ENCODE results near the gene MCAM. TPM values are rescaled to one million over a fixed set of nuclear protein-coding genes. Genes with fewer than 3 reads are reported as not detected.

MCAM gene
- total and polyA plus RNA-seq, 10 of the 15 experiments (the other 5 are each of a cell fraction or from before 2014, with no cell fraction given), result 3.1 to 19.7 (median 9.3) TPM

- 0 out of 2 replicates have a peak, but pooled peaks have one; percentile 23 for TF ChIP-seq IRF4 (IDR thresholded peaks at IDR 0.05; ENCODE audit: low read depth, low read length)
- no peak for TF ChIP-seq NFYA (IDR thresholded peaks at IDR 0.05; ENCODE audit: borderline replicate concordance, low read depth, low read length)
- no peak for TF ChIP-seq EGR1 (IDR thresholded peaks at IDR 0.05; ENCODE audit: borderline replicate concordance in 1 of 2, low read depth in 2 of 2, low read length in 2 of 2)
- TF ChIP-seq CREB1 (IDR thresholded peaks at IDR 0.05; ENCODE audit: low read depth), result peak; percentile 36; the same call in 1 of the 2 replicates
- TF ChIP-seq FOXM1 (IDR thresholded peaks at IDR 0.05; ENCODE audit: low read depth, low read length), result 0 out of 2 replicates have a peak, but pooled peaks have one; percentile 54
- peak; percentile 27; the same call in 1 of the 2 replicates for TF ChIP-seq NFIC (IDR thresholded peaks at IDR 0.05; ENCODE audit: low read depth, low read length)
- 0 out of 2 replicates have a peak, but pooled peaks have one; percentile 10 for TF ChIP-seq SMAD5 (IDR thresholded peaks at IDR 0.05; ENCODE audit: low read depth)
- TF ChIP-seq CREM (IDR thresholded peaks at IDR 0.05; ENCODE audit: low read depth), result 0 out of 2 replicates have a peak, but pooled peaks have one; percentile 18
- TF ChIP-seq EED (IDR thresholded peaks at IDR 0.05; ENCODE audit: low read depth), result peak; percentile 53
- no peak for TF ChIP-seq YBX1 (IDR thresholded peaks at IDR 0.05)
These were observed 54.1 kb downstream of the MCAM start (continued) for GRCh38 chr11:119262668-119263351.

GRCh38 chr11:119258983-119259382 lies 57.9 kb downstream of the MCAM start:
- SMC1A ChIA-PET (ENCODE audit: uncharacterized antibody, unreplicated experiment), result interaction anchor here (0.9 to 5.3 kb wide), 9 partner anchors 10 to 152 kb away, joined by 3 to 42 read pairs (median 6); partner anchors contain the start of genes C2CD2L and CBL
- DNase-seq (ENCODE audit: low read depth, low spot score) (no peak), ATAC-seq (no peak), FAIRE-seq (no peak)
- Histone ChIP-seq H3K27ac (ENCODE audit: control insufficient read depth, insufficient read depth) (peak overlapping the region; percentile 83; the same call in 1 of the 2 replicates), H2AFZ (ENCODE audit: control insufficient read depth, low read depth, low read length) (no peak overlapping the region), H3K9me3 (replicated peaks; ENCODE audit: control insufficient read depth, insufficient read depth, low read length) (no peaks in the 10 kb centered on the region), H3K4me1 (ENCODE audit: control insufficient read depth, insufficient read depth, low read length) (peaks cover 45% of the 10 kb centered on the region), H3K4me2 (ENCODE audit: control insufficient read depth, insufficient read depth) (peak overlapping the region; percentile 86), H3K36me3 (ENCODE audit: control insufficient read depth in 2 of 2, insufficient read depth in 2 of 2, low read length in 1 of 2) (peaks cover 0 to 9% of the 10 kb centered on the region in 2 experiments; a peak in 1 of 4 replicates), H3K79me2 (ENCODE audit: control insufficient read depth, insufficient read depth, low read length) (peaks cover 70% of the 10 kb centered on the region), H4K20me1 (ENCODE audit: control insufficient read depth, insufficient read depth) (no peaks in the 10 kb centered on the region), H3K9ac (ENCODE audit: control insufficient read depth, insufficient read depth, low read length) (no peak overlapping the region), H3K27me3 (replicated peaks in 1 of 2; ENCODE audit: control insufficient read depth in 2 of 2, insufficient read depth in 2 of 2, low read length in 1 of 2) (no peaks in the 10 kb centered on the region), H3K4me3 (peak overlapping the region; percentile 11; the same call in 1 of the 2 replicates)
- BruUV-seq (replicated peaks), result no TSS peak
- POLR2A ChIA-PET, result interaction anchor here (1.0 to 4.0 kb wide), 6 partner anchors 9 to 141 kb away, joined by 3 to 29 read pairs (median 4); no protein-coding TSS in a partner anchor
- in situ Hi-C loops (cut with MboI) (no loop called here), intact Hi-C loops (cut with micrococcal nuclease; ENCODE audit: unreplicated experiment) (no loop called here)
- 0 out of 2 replicates have a peak, but pooled peaks have one; percentile 6 for TF ChIP-seq ZNF384 (IDR thresholded peaks at IDR 0.05; ENCODE audit: borderline replicate concordance, low read depth, low read length)
- no peak for TF ChIP-seq USF2 (IDR thresholded peaks at IDR 0.05; ENCODE audit: borderline replicate concordance, low read depth, low read length)
- WGBS (ENCODE audit: insufficient coverage, insufficient replicate concordance, low lambda C conversion rate, missing lambda C conversion rate), result 22% methylated on average over 3 of the region's 3 CpGs
- CTCF ChIA-PET, result interaction anchor here (0.8 to 6.7 kb wide), 10 partner anchors 10 to 117 kb away, joined by 3 to 34 read pairs (median 8); partner anchors contain the start of gene CBL
- RAD21 ChIA-PET (ENCODE audit: unreplicated experiment), result interaction anchor here (1.5 to 6.9 kb wide), 4 partner anchors 10 to 207 kb away, joined by 3 to 44 read pairs (median 12); partner anchors contain the start of gene CBL

Small RNAs within 50 kb of the gene (microRNA-seq; reads per million reads assigned to microRNA genes)
- gene MIR6756, result not detected

Small RNAs within 50 kb of the gene (small RNA-seq; reads per million reads assigned to genes)
- not detected for gene RF01225
- gene RNU6-262P, result not detected

Other genes with a start within 250 kb of the MCAM start
Only the 7 nearest of the 14 such genes appear.
- not detected in 2 replicates for gene NHERF4, start 131.7 kb downstream of the MCAM start, total RNA-seq (2014; rRNA removed)
- not detected in 2 replicates for gene NHERF4, start 131.7 kb downstream of the MCAM start, total RNA-seq (2014; rRNA removed; fragmentation: Illumina TruSeq; extraction: Trizol)
- gene NHERF4, start 131.7 kb downstream of the MCAM start, total RNA-seq (2021), result 0.15 TPM in 1 of 2 replicates, not detected in the other
- not detected in 2 replicates for gene NHERF4, start 131.7 kb downstream of the MCAM start, polyA plus RNA-seq (2011; rRNA removed)
- gene NHERF4, start 131.7 kb downstream of the MCAM start, polyA plus RNA-seq (2014; fragmentation: Illumina TruSeq; extraction: Trizol), result not detected in 2 replicates
- gene NHERF4, start 131.7 kb downstream of the MCAM start, polyA plus RNA-seq (2014; fragmentation: Nextera tagmentation; extraction: Ambion mirVana), result not detected
- gene NHERF4, start 131.7 kb downstream of the MCAM start, polyA plus RNA-seq (2014; rRNA removed), result not detected in 2 replicates
- gene NHERF4, start 131.7 kb downstream of the MCAM start, polyA plus RNA-seq (2016; fragmentation: Nextera tagmentation; extraction: Ambion mirVana), result not detected
- gene CBL, start 110.8 kb downstream of the MCAM start, total RNA-seq (2014; rRNA removed), result 9.3 and 9.6 TPM in 2 replicates
- gene CBL, start 110.8 kb downstream of the MCAM start, total RNA-seq (2014; rRNA removed; fragmentation: Illumina TruSeq; extraction: Trizol), result 9.4 and 10.0 TPM in 2 replicates
- gene CBL, start 110.8 kb downstream of the MCAM start, total RNA-seq (2021), result 25.4 and 27.1 TPM in 2 replicates
- gene CBL, start 110.8 kb downstream of the MCAM start, polyA plus RNA-seq (2011; rRNA removed), result 14.5 and 18.4 TPM in 2 replicates
- 21.5 and 25.9 TPM in 2 replicates for gene CBL, start 110.8 kb downstream of the MCAM start, polyA plus RNA-seq (2014; fragmentation: Illumina TruSeq; extraction: Trizol)
- gene CBL, start 110.8 kb downstream of the MCAM start, polyA plus RNA-seq (2014; fragmentation: Nextera tagmentation; extraction: Ambion mirVana), result 1 to 10 TPM; 3.9 to 7.6 TPM
- 11.6 and 12.1 TPM in 2 replicates for gene CBL, start 110.8 kb downstream of the MCAM start, polyA plus RNA-seq (2014; rRNA removed)
- 1 to 10 TPM; 8.2 to 8.8 TPM for gene CBL, start 110.8 kb downstream of the MCAM start, polyA plus RNA-seq (2016; fragmentation: Nextera tagmentation; extraction: Ambion mirVana)
- gene RNF26, start 17.4 kb upstream of the MCAM start, total RNA-seq (2014; rRNA removed), result 3.7 and 5.3 TPM in 2 replicates
- gene RNF26, start 17.4 kb upstream of the MCAM start, total RNA-seq (2014; rRNA removed; fragmentation: Illumina TruSeq; extraction: Trizol), result 7.1 and 7.2 TPM in 2 replicates
- gene RNF26, start 17.4 kb upstream of the MCAM start, total RNA-seq (2021), result 29.9 and 31.1 TPM in 2 replicates
- gene RNF26, start 17.4 kb upstream of the MCAM start, polyA plus RNA-seq (2011; rRNA removed), result 7.0 and 16.6 TPM in 2 replicates
- 10.4 and 18.7 TPM in 2 replicates for gene RNF26, start 17.4 kb upstream of the MCAM start, polyA plus RNA-seq (2014; fragmentation: Illumina TruSeq; extraction: Trizol)
- 1 to 10 TPM; 2.8 to 4.2 TPM for gene RNF26, start 17.4 kb upstream of the MCAM start, polyA plus RNA-seq (2014; fragmentation: Nextera tagmentation; extraction: Ambion mirVana)
- 20.9 and 25.6 TPM in 2 replicates for gene RNF26, start 17.4 kb upstream of the MCAM start, polyA plus RNA-seq (2014; rRNA removed)
- gene RNF26, start 17.4 kb upstream of the MCAM start, polyA plus RNA-seq (2016; fragmentation: Nextera tagmentation; extraction: Ambion mirVana), result 10 to 100 TPM; 52.2 to 54.5 TPM
- gene C1QTNF5, start 23.8 kb upstream of the MCAM start, total RNA-seq (2014; rRNA removed), result not detected in 2 replicates
- not detected in 2 replicates for gene C1QTNF5, start 23.8 kb upstream of the MCAM start, total RNA-seq (2014; rRNA removed; fragmentation: Illumina TruSeq; extraction: Trizol)
- gene C1QTNF5, start 23.8 kb upstream of the MCAM start, total RNA-seq (2021), result not detected in 2 replicates
- gene C1QTNF5, start 23.8 kb upstream of the MCAM start, polyA plus RNA-seq (2011; rRNA removed), result not detected in 2 replicates
- not detected in 2 replicates for gene C1QTNF5, start 23.8 kb upstream of the MCAM start, polyA plus RNA-seq (2014; fragmentation: Illumina TruSeq; extraction: Trizol)
- not detected for gene C1QTNF5, start 23.8 kb upstream of the MCAM start, polyA plus RNA-seq (2014; fragmentation: Nextera tagmentation; extraction: Ambion mirVana)
- gene C1QTNF5, start 23.8 kb upstream of the MCAM start, polyA plus RNA-seq (2014; rRNA removed), result not detected in 2 replicates
- gene C1QTNF5, start 23.8 kb upstream of the MCAM start, polyA plus RNA-seq (2016; fragmentation: Nextera tagmentation; extraction: Ambion mirVana), result not detected
- gene MFRP, start 29.6 kb upstream of the MCAM start, total RNA-seq (2014; rRNA removed), result not detected in 2 replicates
- not detected in 2 replicates for gene MFRP, start 29.6 kb upstream of the MCAM start, total RNA-seq (2014; rRNA removed; fragmentation: Illumina TruSeq; extraction: Trizol)
- gene MFRP, start 29.6 kb upstream of the MCAM start, total RNA-seq (2021), result not detected in 2 replicates
- gene MFRP, start 29.6 kb upstream of the MCAM start, polyA plus RNA-seq (2011; rRNA removed), result not detected in 2 replicates
- not detected in 2 replicates for gene MFRP, start 29.6 kb upstream of the MCAM start, polyA plus RNA-seq (2014; fragmentation: Illumina TruSeq; extraction: Trizol)
- gene MFRP, start 29.6 kb upstream of the MCAM start, polyA plus RNA-seq (2014; fragmentation: Nextera tagmentation; extraction: Ambion mirVana), result not detected
- not detected in 2 replicates for gene MFRP, start 29.6 kb upstream of the MCAM start, polyA plus RNA-seq (2014; rRNA removed)
- gene MFRP, start 29.6 kb upstream of the MCAM start, polyA plus RNA-seq (2016; fragmentation: Nextera tagmentation; extraction: Ambion mirVana), result not detected
- gene USP2, start 64.6 kb upstream of the MCAM start, total RNA-seq (2014; rRNA removed), result not detected in 2 replicates
- not detected in 2 replicates for gene USP2, start 64.6 kb upstream of the MCAM start, total RNA-seq (2014; rRNA removed; fragmentation: Illumina TruSeq; extraction: Trizol)
- gene USP2, start 64.6 kb upstream of the MCAM start, total RNA-seq (2021), result 0.13 TPM in 1 of 2 replicates, not detected in the other
- 0.04 TPM in 1 of 2 replicates, not detected in the other for gene USP2, start 64.6 kb upstream of the MCAM start, polyA plus RNA-seq (2011; rRNA removed)
- 0.09 TPM in 1 of 2 replicates, not detected in the other for gene USP2, start 64.6 kb upstream of the MCAM start, polyA plus RNA-seq (2014; fragmentation: Illumina TruSeq; extraction: Trizol)
- gene USP2, start 64.6 kb upstream of the MCAM start, polyA plus RNA-seq (2014; fragmentation: Nextera tagmentation; extraction: Ambion mirVana), result under 1 TPM in 1 of 2 experiments, not detected in 1; 0.04 TPM
- gene USP2, start 64.6 kb upstream of the MCAM start, polyA plus RNA-seq (2014; rRNA removed), result 0.03 TPM in 2 replicates
- gene USP2, start 64.6 kb upstream of the MCAM start, polyA plus RNA-seq (2016; fragmentation: Nextera tagmentation; extraction: Ambion mirVana), result under 1 TPM in 1 of 2 experiments, not detected in 1; 0.11 TPM
- 3.3 and 4.2 TPM in 2 replicates for gene THY1, start 106.0 kb upstream of the MCAM start, total RNA-seq (2014; rRNA removed)
- 2.4 and 2.7 TPM in 2 replicates for gene THY1, start 106.0 kb upstream of the MCAM start, total RNA-seq (2014; rRNA removed; fragmentation: Illumina TruSeq; extraction: Trizol)
- 2.4 and 3.1 TPM in 2 replicates for gene THY1, start 106.0 kb upstream of the MCAM start, total RNA-seq (2021)
- 6.0 and 20.1 TPM in 2 replicates for gene THY1, start 106.0 kb upstream of the MCAM start, polyA plus RNA-seq (2011; rRNA removed)
- gene THY1, start 106.0 kb upstream of the MCAM start, polyA plus RNA-seq (2014; fragmentation: Illumina TruSeq; extraction: Trizol), result 8.4 and 9.3 TPM in 2 replicates
- gene THY1, start 106.0 kb upstream of the MCAM start, polyA plus RNA-seq (2014; fragmentation: Nextera tagmentation; extraction: Ambion mirVana), result 1 to 10 TPM in 1 of 2 experiments, under 1 TPM in 1; 0.86 to 2.6 TPM
- 4.1 and 7.3 TPM in 2 replicates for gene THY1, start 106.0 kb upstream of the MCAM start, polyA plus RNA-seq (2014; rRNA removed)
- gene THY1, start 106.0 kb upstream of the MCAM start, polyA plus RNA-seq (2016; fragmentation: Nextera tagmentation; extraction: Ambion mirVana), result 1 to 10 TPM; 2.3 to 3.8 TPM

Data from GM12878 (cell line).